Neural progenitor cell (in vitro differentiated cells): Measurements from ENCODE around the gene NCKAP5. TPM values are rescaled to one million over a fixed set of nuclear protein-coding genes. Genes with fewer than 3 reads are reported as not detected.
A peak's percentile ranks its signal among the peaks of the same experiment; 100 is the strongest.

Source experiments
- DNase-seq: peaks from one replicate; pipeline ENCODE4 v3.0.0-alpha.2; 2016; ENCODE audit warnings: low spot score
- H2AFZ ChIP-seq: fragments of 200-600 bp; sonication (generic); replicated peaks from 2 replicates; pipeline ENCODE4 v1.6.1; 2016; ENCODE audit warnings: antibody characterized with exemption
- H3F3A ChIP-seq: fragments of 200-600 bp; sonication (generic); 2 replicates; pipeline ENCODE4 v1.6.1; 2016; ENCODE audit warnings: antibody characterized with exemption, low read depth
- H3K27ac ChIP-seq: fragments of 200-600 bp; sonication (generic); 2 replicates; pipeline ENCODE4 v1.5.1; 2016; ENCODE audit warnings: mild to moderate bottlenecking
- H3K27me3 ChIP-seq: fragments of 200-600 bp; sonication (generic); 2 replicates; pipeline ENCODE4 v1.6.1; 2016; ENCODE audit warnings: mild to moderate bottlenecking, moderate library complexity
- H3K36me3 ChIP-seq: fragments of 200-600 bp; sonication (generic); 2 replicates; pipeline ENCODE4 v1.5.1; 2016
- H3K4me1 ChIP-seq: fragments of 200-600 bp; sonication (generic); 2 replicates; pipeline ENCODE4 v1.6.1; 2016; ENCODE audit warnings: mixed run types
- H3K4me2 ChIP-seq: fragments of 200-600 bp; sonication (generic); 2 replicates; pipeline ENCODE4 v1.6.1; 2016
- H3K4me3 ChIP-seq: fragments of 200-600 bp; sonication (generic); 2 replicates; pipeline ENCODE4 v1.5.1; 2016
- H3K79me2 ChIP-seq: fragments of 200-600 bp; sonication (generic); 2 replicates; pipeline ENCODE4 v1.6.1; 2016; ENCODE audit warnings: low read depth
- H3K9ac ChIP-seq: fragments of 200-600 bp; sonication (generic); 2 replicates; pipeline ENCODE4 v1.6.1; 2016
- H3K9me3 ChIP-seq: fragments of 200-600 bp; sonication (generic); 2 replicates; pipeline ENCODE4 v1.5.1; 2016; ENCODE audit warnings: low read depth
- H4K20me1 ChIP-seq: fragments of 200-600 bp; sonication (generic); 2 replicates; pipeline ENCODE4 v1.6.1; 2016; ENCODE audit warnings: low read depth
- H3K27ac Mint-ChIP-seq: 3 replicates; pipeline ENCODE4 v1.8.0; 2021; ENCODE audit warnings: mixed read lengths
- H3K27me3 Mint-ChIP-seq: 2 replicates; pipeline ENCODE4 v1.8.0; 2022; ENCODE audit warnings: low read depth, mild to moderate bottlenecking, inconsistent platforms, moderate library complexity, mixed read lengths; ENCODE audit not compliant: insufficient read depth
- H3K36me3 Mint-ChIP-seq: 3 replicates; pipeline ENCODE4 v1.8.0; 2021; ENCODE audit warnings: mixed read lengths
- H3K4me1 Mint-ChIP-seq: 3 replicates; pipeline ENCODE4 v1.8.0; 2021; ENCODE audit warnings: mixed read lengths
- H3K4me3 Mint-ChIP-seq: 3 replicates; pipeline ENCODE4 v1.8.0; 2021; ENCODE audit warnings: mild to moderate bottlenecking, moderate library complexity, mixed read lengths
- H3K9me3 Mint-ChIP-seq: 3 replicates; pipeline ENCODE4 v1.8.0; 2020; ENCODE audit warnings: mixed read lengths
- EZH2 ChIP-seq: fragments of 200-600 bp; sonication (generic); IDR thresholded peaks from 2 replicates; pipeline ENCODE4 v1.6.1; 2017; ENCODE audit warnings: antibody characterized with exemption, mild to moderate bottlenecking, moderate library complexity
- EZH2phosphoT487 ChIP-seq: fragments of 200-600 bp; sonication (generic); IDR thresholded peaks from 2 replicates; pipeline ENCODE4 v1.6.1; 2017; ENCODE audit warnings: antibody characterized with exemption
- total RNA-seq: library from RNA; depleted of rRNA; stranded (reverse); fragments of >200 nt; gene quantifications from 2 replicates; pipeline ENCODE4 v1.2.3, GENCODE V29; 2015; ENCODE audit warnings: low replicate concordance
- TF ChIP-seq, protein P1 (sequence below): fragments of 200-600 bp; sonication (generic); IDR thresholded peaks from 2 replicates; pipeline ENCODE4 v1.5.1; 2017; ENCODE audit warnings: antibody characterized with exemption, mild to moderate bottlenecking

Gene NCKAP5
- total RNA-seq, 1 donor from 2014 or later = 0.47 TPM

DNA sequence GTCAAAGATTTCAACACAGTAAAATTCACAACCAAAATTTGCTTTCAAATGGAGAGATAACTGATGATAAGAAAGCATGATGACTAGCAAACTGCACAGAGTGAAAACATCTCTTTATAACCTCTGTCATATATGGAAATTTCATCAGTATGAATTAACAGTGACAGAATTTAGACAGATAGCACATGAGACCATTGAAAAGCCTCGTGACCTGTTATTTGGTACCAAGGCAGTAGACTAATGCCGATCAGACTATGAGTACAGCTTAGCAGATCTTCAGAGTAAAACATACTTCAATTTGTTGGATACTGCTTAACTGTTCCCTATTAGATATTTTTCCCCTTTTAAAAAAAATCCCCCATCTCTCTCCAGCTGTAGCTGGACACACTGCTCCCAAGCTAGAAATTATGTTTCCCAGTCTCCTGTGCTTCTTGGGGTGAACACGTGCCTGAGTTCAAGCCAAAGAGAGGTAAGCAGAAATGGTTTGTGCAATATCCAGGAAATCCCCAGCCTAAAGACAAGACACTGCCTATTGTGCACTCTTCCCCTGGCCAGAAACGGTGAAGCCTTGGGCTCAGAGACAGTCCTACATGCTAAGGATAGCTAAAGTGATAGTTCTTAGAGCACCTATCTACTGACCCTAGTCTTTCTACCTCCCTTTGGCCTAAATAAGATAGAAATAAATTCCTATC, 256.1 kb downstream of the NCKAP5 start:
- no peaks in the 10 kb centered on the region for H3K9me3 ChIP-seq
- H3K27me3 ChIP-seq = no peaks in the 10 kb centered on the region
- Mint-ChIP-seq H3K27ac (peak overlapping the region; percentile 25), H3K36me3 (peaks cover 3% of the 10 kb centered on the region), H3K4me3 (no peak overlapping the region), H3K27me3 (no peaks in the 10 kb centered on the region), H3K4me1 (peaks cover 9% of the 10 kb centered on the region), H3K9me3 (peaks cover 4% of the 10 kb centered on the region)
- no peaks in the 10 kb centered on the region for H4K20me1 ChIP-seq
- no peaks in the 10 kb centered on the region for H3K4me1 ChIP-seq
- no peak overlapping the region for H2AFZ ChIP-seq
- H3K27ac ChIP-seq = no peak overlapping the region
- DNase-seq = no peak
- no peaks in the 10 kb centered on the region for H3K36me3 ChIP-seq
- H3K4me3 ChIP-seq = no peak overlapping the region
- H3K79me2 ChIP-seq = no peaks in the 10 kb centered on the region
- no peak overlapping the region for H3K4me2 ChIP-seq
- TF ChIP-seq, protein P1, sequence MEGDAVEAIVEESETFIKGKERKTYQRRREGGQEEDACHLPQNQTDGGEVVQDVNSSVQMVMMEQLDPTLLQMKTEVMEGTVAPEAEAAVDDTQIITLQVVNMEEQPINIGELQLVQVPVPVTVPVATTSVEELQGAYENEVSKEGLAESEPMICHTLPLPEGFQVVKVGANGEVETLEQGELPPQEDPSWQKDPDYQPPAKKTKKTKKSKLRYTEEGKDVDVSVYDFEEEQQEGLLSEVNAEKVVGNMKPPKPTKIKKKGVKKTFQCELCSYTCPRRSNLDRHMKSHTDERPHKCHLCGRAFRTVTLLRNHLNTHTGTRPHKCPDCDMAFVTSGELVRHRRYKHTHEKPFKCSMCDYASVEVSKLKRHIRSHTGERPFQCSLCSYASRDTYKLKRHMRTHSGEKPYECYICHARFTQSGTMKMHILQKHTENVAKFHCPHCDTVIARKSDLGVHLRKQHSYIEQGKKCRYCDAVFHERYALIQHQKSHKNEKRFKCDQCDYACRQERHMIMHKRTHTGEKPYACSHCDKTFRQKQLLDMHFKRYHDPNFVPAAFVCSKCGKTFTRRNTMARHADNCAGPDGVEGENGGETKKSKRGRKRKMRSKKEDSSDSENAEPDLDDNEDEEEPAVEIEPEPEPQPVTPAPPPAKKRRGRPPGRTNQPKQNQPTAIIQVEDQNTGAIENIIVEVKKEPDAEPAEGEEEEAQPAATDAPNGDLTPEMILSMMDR = no peak
- no peak for TF ChIP-seq EZH2phosphoT487
- no peak for TF ChIP-seq EZH2
- no peaks in the 10 kb centered on the region for H3F3A ChIP-seq
- H3K9ac ChIP-seq = no peak overlapping the region

DNA sequence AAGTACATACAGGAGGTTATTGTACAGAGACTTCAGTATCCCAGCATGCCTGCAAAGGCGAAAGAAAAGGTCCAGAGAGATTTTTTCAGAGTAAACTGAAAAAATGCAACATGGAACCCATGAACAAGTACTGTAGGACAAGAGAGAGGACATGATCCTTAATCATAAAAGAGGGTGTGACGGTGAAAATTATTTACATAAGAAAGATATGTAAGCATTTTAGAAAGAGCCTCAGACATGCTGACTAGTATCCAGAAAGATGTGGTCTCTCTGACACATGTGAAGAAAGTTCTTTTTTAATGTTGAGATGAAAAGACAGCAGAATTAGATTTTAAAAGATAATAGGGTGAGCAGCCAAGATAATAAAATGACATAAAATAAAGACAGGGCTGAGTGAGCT, 262.0 kb downstream of the NCKAP5 start:
- H3K4me2 ChIP-seq = no peak overlapping the region
- no peak overlapping the region for H3K27ac Mint-ChIP-seq
- no peak overlapping the region for H2AFZ ChIP-seq
- H4K20me1 ChIP-seq = no peaks in the 10 kb centered on the region
- no peaks in the 10 kb centered on the region for H3K9me3 ChIP-seq
- H3K36me3 ChIP-seq = no peaks in the 10 kb centered on the region
- DNase-seq = no peak
- H3K27me3 Mint-ChIP-seq = no peaks in the 10 kb centered on the region
- no peaks in the 10 kb centered on the region for H3K4me1 ChIP-seq
- no peaks in the 10 kb centered on the region for H3K36me3 Mint-ChIP-seq
- no peak overlapping the region for H3K9ac ChIP-seq
- H3F3A ChIP-seq = no peaks in the 10 kb centered on the region
- no peak overlapping the region for H3K4me3 Mint-ChIP-seq
- H3K4me3 ChIP-seq = no peak overlapping the region
- no peaks in the 10 kb centered on the region for H3K4me1 Mint-ChIP-seq
- H3K79me2 ChIP-seq = no peaks in the 10 kb centered on the region
- peaks cover 3% of the 10 kb centered on the region for H3K9me3 Mint-ChIP-seq
- H3K27me3 ChIP-seq = no peaks in the 10 kb centered on the region
- no peak overlapping the region for H3K27ac ChIP-seq
- TF ChIP-seq, protein P1 = no peak
- TF ChIP-seq EZH2phosphoT487 (no peak), EZH2 (no peak)

DNA sequence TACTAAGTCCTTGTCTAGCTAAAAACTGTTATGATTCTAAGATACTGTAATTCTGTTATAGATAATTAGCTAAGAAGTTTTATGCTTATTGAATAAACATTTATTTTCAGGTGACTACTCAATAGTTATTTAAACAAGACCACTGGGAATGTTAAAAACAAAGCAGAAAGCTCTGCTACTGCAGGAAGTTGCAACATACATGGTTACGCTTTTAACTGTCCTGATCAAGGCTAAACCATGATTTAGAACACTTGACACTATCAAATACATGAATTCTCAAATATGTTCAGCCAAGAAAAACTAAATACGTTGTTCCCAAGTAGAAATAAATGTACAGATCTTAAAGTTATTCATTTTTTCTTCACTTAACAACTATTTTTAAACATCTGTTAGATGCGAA, 263.9 kb downstream of the NCKAP5 start:
- Mint-ChIP-seq H3K9me3 (peaks cover 3% of the 10 kb centered on the region), H3K4me3 (no peak overlapping the region), H3K27me3 (no peaks in the 10 kb centered on the region), H3K27ac (no peak overlapping the region), H3K36me3 (peaks cover 2% of the 10 kb centered on the region), H3K4me1 (no peaks in the 10 kb centered on the region)
- TF ChIP-seq EZH2phosphoT487 (no peak), EZH2 (no peak)
- TF ChIP-seq, protein P1 = no peak
- Histone ChIP-seq H3K9me3 (no peaks in the 10 kb centered on the region), H3K27me3 (no peaks in the 10 kb centered on the region), H4K20me1 (no peaks in the 10 kb centered on the region), H3K79me2 (no peaks in the 10 kb centered on the region), H3K36me3 (no peaks in the 10 kb centered on the region), H3K4me3 (no peak overlapping the region), H3K4me1 (no peaks in the 10 kb centered on the region), H2AFZ (no peak overlapping the region), H3K27ac (no peak overlapping the region), H3K4me2 (no peak overlapping the region), H3F3A (no peaks in the 10 kb centered on the region), H3K9ac (no peak overlapping the region)
- DNase-seq = no peak
